Keratinocyte (primary cell): ENCODE measurements around the gene MTA1. TPM values are rescaled to one million over a fixed set of nuclear protein-coding genes. Genes with fewer than 3 reads are reported as not detected.

ENCODE experiments used
- DNase-seq: peaks from one replicate; pipeline ENCODE4 v3.0.0-alpha.2; 2011; ENCODE audit warnings: low read depth, missing footprints, low spot score
- FAIRE-seq: peaks from 2 replicates; lab custom pipeline; 2011; peaks lifted over from hg19 to GRCh38; lab: Jason Lieb, UNC
- H2AFZ ChIP-seq: 2 replicates; pipeline ENCODE4 v1.6.0; 2012; ENCODE audit warnings: low read length, control low read depth, inconsistent platforms; ENCODE audit not compliant: control insufficient read depth
- H3K27ac ChIP-seq: 2 replicates; pipeline ENCODE4 v1.5.1; 2011; ENCODE audit warnings: low read length; ENCODE audit not compliant: control insufficient read depth, insufficient read depth
- H3K27me3 ChIP-seq: 3 replicates; pipeline ENCODE4 v1.6.0; 2011; ENCODE audit warnings: low read length; ENCODE audit not compliant: control insufficient read depth, insufficient read depth; ENCODE audit errors: extremely low read depth
- H3K36me3 ChIP-seq, 2 experiments: 2 replicates in 1 of 2; 3 replicates in 1 of 2; pipeline ENCODE4 v1.5.1; 2011; ENCODE audit warnings: low read length in 2 of 2, mild to moderate bottlenecking in 1 of 2; ENCODE audit not compliant: control insufficient read depth in 2 of 2, insufficient read depth in 2 of 2; ENCODE audit errors: extremely low read depth in 1 of 2
- H3K4me1 ChIP-seq: 3 replicates; pipeline ENCODE4 v1.5.1; 2011; ENCODE audit warnings: low read length; ENCODE audit not compliant: control insufficient read depth, insufficient read depth; ENCODE audit errors: extremely low read depth
- H3K4me2 ChIP-seq: 3 replicates; pipeline ENCODE4 v1.6.0; 2011; ENCODE audit warnings: low read depth, low read length; ENCODE audit not compliant: control insufficient read depth, insufficient read depth; ENCODE audit errors: extremely low read depth
- H3K4me3 ChIP-seq, 3 experiments: fragments of 200-600 bp in 1 of 3; sonication (generic) in 1 of 3; 2 replicates in 2 of 3; 3 replicates in 1 of 3; pipeline ENCODE4 v1.5.1; 2011 to 2016; ENCODE audit warnings: low read length in 3 of 3, mild to moderate bottlenecking in 3 of 3, control low read depth in 2 of 3, inconsistent platforms in 1 of 3, low read depth in 1 of 3, mixed read lengths in 1 of 3, mixed run types in 1 of 3, moderate library complexity in 1 of 3; ENCODE audit not compliant: control insufficient read depth in 2 of 3, insufficient read depth in 2 of 3; ENCODE audit errors: extremely low read depth in 1 of 3
- H3K79me2 ChIP-seq: 2 replicates; pipeline ENCODE4 v1.6.0; 2012; ENCODE audit warnings: low read length; ENCODE audit not compliant: control insufficient read depth, insufficient read depth
- H3K9ac ChIP-seq: 3 replicates; pipeline ENCODE4 v1.6.0; 2011; ENCODE audit warnings: low read length; ENCODE audit not compliant: control insufficient read depth, insufficient read depth; ENCODE audit errors: extremely low read depth
- H3K9me1 ChIP-seq: 3 replicates; pipeline ENCODE4 v1.6.0; 2011; ENCODE audit warnings: low read length; ENCODE audit not compliant: control insufficient read depth, insufficient read depth; ENCODE audit errors: extremely low read depth
- H3K9me3 ChIP-seq: 2 replicates; pipeline ENCODE4 v1.5.1; 2012; ENCODE audit warnings: low read depth, low read length; ENCODE audit not compliant: control insufficient read depth
- H4K20me1 ChIP-seq: 3 replicates; pipeline ENCODE4 v1.6.0; 2011; ENCODE audit warnings: low read length; ENCODE audit not compliant: control insufficient read depth, insufficient read depth; ENCODE audit errors: extremely low read depth
- EZH2 ChIP-seq: IDR thresholded peaks from one replicate; pipeline ENCODE4 v1.6.1; 2012; ENCODE audit warnings: inconsistent platforms, mild to moderate bottlenecking, low read length, moderate library complexity
- dilution Hi-C: fragments of 300-500 bp; cut with MboI; formaldehyde crosslinking; loops from one replicate; pipeline ENCODE4 v1.7.0; 2020; ENCODE audit warnings: low sequenced_read_pairs; ENCODE audit not compliant: extremely low pct_ligation_motif_present
- polyA plus RNA-seq, 5 experiments: library from polyadenylated mRNA; depleted of rRNA in 3 of 5; stranded (reverse) in 3 of 5; stranded (forward) in 1 of 5; unstranded in 1 of 5; fragments of >200 nt; gene quantifications; 1 replicate in 1 of 5; 2 replicates in 3 of 5; 3 replicates in 1 of 5; pipeline versions ENCODE4 v1.2.1 to v1.2.3, GENCODE V29; 2011 to 2012; ENCODE audit warnings: missing spikeins in 2 of 5, low read depth in 1 of 5, low replicate concordance in 1 of 5
- TF ChIP-seq, protein P1 (sequence below), 3 experiments: IDR thresholded peaks in 1 of 3; conservative IDR thresholded peaks in 1 of 3; optimal IDR thresholded peaks in 1 of 3; 2 replicates in 2 of 3; 3 replicates in 1 of 3; pipeline versions ENCODE3 to v1.5.1; 2011; ENCODE audit warnings: low read length in 3 of 3, mild to moderate bottlenecking in 3 of 3, moderate library complexity in 2 of 3, control low read depth in 1 of 3, inconsistent platforms in 1 of 3; ENCODE audit not compliant: insufficient read depth in 2 of 3; ENCODE audit errors: extremely low read depth in 1 of 3

The MTA1 gene
- polyA plus RNA-seq, 1 donor (not counting 4 experiments of a cell fraction or from before 2014, with no cell fraction given): 33.6 TPM

DNA sequence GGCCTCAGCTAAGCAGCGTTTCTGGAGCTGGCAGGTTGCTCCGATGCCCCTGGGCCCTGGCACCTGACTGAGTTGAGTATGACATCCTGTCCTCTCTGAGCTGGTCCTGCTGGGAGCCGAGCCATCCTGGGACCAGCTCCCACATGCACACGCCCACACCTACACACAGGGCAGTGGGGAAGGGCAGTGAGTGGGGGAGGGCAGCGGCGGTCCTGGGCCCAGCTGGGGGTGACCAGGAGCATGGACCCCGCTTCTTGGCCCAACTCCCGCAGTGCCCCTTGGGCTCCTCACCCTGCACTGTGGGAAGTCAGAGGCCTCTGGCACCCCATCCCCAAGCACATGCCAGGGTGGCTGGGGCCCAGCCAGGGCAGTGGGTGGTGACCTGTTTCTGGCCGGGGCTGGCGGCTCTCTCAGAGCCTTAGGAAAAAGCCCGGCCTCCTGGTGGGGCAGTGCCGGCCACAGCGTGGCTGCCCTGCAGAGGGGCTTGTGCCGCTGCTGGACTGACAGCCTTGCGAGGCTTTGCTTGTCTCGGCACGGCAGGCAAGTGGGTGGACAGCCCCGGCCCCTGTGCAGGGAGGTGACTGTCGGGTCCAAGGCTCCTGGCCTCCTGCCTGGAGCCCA is 49.1 kb downstream of the MTA1 start:
- DNase-seq (no peak), FAIRE-seq (no peak)
- H3K27ac ChIP-seq: no peak overlapping the region
- no peak overlapping the region for H3K4me2 ChIP-seq
- no peak overlapping the region for H3K4me3 ChIP-seq
- dilution Hi-C loops: no loop called here
- no peaks in the 10 kb centered on the region for H3K9me3 ChIP-seq
- H3K9me1 ChIP-seq: no peaks in the 10 kb centered on the region
- H3K27me3 ChIP-seq: no peaks in the 10 kb centered on the region
- peaks cover 4% of the 10 kb centered on the region for H4K20me1 ChIP-seq
- no peak overlapping the region for H2AFZ ChIP-seq
- H3K36me3 ChIP-seq: peaks cover 0 to 21% of the 10 kb centered on the region in 2 experiments
- no peak overlapping the region for H3K9ac ChIP-seq
- peaks cover 8% of the 10 kb centered on the region for H3K4me1 ChIP-seq
- H3K79me2 ChIP-seq: no peaks in the 10 kb centered on the region
- TF ChIP-seq, protein P1, sequence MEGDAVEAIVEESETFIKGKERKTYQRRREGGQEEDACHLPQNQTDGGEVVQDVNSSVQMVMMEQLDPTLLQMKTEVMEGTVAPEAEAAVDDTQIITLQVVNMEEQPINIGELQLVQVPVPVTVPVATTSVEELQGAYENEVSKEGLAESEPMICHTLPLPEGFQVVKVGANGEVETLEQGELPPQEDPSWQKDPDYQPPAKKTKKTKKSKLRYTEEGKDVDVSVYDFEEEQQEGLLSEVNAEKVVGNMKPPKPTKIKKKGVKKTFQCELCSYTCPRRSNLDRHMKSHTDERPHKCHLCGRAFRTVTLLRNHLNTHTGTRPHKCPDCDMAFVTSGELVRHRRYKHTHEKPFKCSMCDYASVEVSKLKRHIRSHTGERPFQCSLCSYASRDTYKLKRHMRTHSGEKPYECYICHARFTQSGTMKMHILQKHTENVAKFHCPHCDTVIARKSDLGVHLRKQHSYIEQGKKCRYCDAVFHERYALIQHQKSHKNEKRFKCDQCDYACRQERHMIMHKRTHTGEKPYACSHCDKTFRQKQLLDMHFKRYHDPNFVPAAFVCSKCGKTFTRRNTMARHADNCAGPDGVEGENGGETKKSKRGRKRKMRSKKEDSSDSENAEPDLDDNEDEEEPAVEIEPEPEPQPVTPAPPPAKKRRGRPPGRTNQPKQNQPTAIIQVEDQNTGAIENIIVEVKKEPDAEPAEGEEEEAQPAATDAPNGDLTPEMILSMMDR (optimal IDR thresholded peaks at IDR 0.05 in 1 of 3, IDR thresholded peaks at IDR 0.05 in 1 of 3, conservative IDR thresholded peaks at IDR 0.05 in 1 of 3; ENCODE audit: extremely low read depth in 1 of 3, insufficient read depth in 2 of 3, low read length in 3 of 3): no peak

DNA sequence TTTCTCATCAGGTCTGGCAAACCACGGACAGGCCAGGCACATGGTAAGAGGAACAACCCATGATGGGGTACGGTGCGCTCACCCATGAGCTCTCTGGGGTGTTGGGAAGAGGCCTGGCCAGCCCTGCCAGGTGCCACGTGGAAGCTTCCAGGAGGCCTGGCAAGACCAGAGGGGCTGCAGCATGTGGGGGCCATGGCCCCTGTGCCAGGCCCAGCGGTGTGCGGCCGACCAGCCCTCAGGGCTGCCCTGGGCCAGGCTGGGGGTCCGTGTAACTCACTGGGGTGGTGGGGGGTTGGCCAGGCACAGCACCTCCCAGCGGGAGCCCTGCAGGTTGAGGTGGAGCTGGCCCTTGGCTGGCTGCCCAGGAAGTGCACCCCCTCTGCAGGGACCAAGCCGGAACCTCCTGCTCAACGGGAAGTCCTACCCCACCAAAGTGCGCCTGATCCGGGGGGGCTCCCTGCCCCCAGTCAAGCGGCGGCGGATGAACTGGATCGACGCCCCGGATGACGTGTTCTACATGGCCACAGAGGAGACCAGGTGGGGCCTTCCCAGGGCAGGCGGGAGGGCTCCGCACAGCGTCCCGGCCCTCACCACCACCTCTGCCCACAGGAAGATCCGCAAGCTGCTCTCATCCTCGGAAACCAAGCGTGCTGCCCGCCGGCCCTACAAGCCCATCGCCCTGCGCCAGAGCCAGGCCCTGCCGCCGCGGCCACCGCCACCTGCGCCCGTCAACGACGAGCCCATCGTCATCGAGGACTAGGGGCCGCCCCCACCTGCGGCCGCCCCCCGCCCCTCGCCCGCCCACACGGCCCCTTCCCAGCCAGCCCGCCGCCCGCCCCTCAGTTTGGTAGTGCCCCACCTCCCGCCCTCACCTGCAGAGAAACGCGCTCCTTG is 50.1 kb downstream of the MTA1 start:
- Histone ChIP-seq H2AFZ (no peak overlapping the region), H3K4me2 (no peak overlapping the region), H3K9me1 (no peaks in the 10 kb centered on the region), H3K79me2 (no peaks in the 10 kb centered on the region), H3K27ac (no peak overlapping the region), H3K36me3 (peaks cover 0 to 17% of the 10 kb centered on the region in 2 experiments), H3K9ac (no peak overlapping the region), H3K4me3 (no peak overlapping the region), H3K9me3 (no peaks in the 10 kb centered on the region), H4K20me1 (peaks cover 4% of the 10 kb centered on the region), H3K27me3 (no peaks in the 10 kb centered on the region), H3K4me1 (peaks cover 8% of the 10 kb centered on the region)
- TF ChIP-seq, protein P1 (optimal IDR thresholded peaks at IDR 0.05 in 1 of 3, IDR thresholded peaks at IDR 0.05 in 1 of 3, conservative IDR thresholded peaks at IDR 0.05 in 1 of 3; ENCODE audit: extremely low read depth in 1 of 3, insufficient read depth in 2 of 3, low read length in 3 of 3): no peak
- TF ChIP-seq EZH2: no peak
- dilution Hi-C loops: no loop called here
- DNase-seq (no peak), FAIRE-seq (no peak)
